Measurements from ENCODE around the gene HES4.

Gene HES4

GRCh38 chr1:999725-1000356, at the start of gene HES4:
TSS of gene HES4 (minus strand) at chr1:1000097. CDS start at chr1:999973, 124 bp downstream.
- DNase-seq (ENCODE audit: low spot score), result peak; percentile 95

DNA sequence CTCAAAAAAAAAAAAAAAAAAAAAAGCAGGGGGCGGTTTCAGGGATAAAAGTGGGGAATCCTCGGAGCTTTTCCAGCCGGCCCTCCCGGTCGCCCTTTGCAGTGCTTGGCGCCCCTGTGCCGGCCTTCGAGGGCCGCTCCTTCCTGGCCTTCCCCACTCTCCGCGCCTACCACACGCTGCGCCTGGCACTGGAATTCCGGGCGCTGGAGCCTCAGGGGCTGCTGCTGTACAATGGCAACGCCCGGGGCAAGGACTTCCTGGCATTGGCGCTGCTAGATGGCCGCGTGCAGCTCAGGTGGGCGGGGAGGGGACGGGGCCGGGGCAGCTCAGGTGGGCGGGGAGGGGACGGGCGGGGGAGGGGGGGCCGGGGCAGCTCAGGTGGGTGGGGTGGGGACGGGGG, 48.9 kb upstream of the HES4 start:
- no peak for DNase-seq (ENCODE audit: low spot score)

- DNase-seq (ENCODE audit: low spot score), result no peak
Observed at GRCh38 chr1:1047963-1048362, 48.1 kb upstream of the HES4 start.

DNA sequence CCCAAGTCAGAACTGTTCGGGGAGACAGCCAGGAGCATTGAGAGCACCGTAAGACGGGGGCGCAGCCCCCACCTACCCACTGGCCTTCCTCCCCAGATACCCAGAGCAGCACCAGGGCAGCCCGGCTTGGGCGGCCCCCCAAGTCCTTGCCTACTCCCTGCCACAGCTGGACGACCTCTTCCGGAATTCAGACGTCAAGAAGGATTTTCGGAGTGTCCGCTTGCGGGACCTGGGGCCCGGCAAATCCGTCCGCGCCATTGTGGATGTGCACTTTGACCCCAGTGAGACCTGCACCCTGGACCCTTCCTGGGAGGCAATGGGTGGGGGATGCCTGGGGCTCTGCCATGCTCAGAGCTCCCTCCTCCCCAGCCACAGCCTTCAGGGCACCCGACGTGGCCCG, 47.5 kb upstream of the HES4 start:
- DNase-seq (ENCODE audit: low spot score), result no peak

- no peak for DNase-seq (ENCODE audit: low spot score)
Observed at GRCh38 chr1:1046767-1047166, 46.9 kb upstream of the HES4 start.

GRCh38 chr1:1046243-1046642, 46.3 kb upstream of the HES4 start:
- DNase-seq (ENCODE audit: low spot score), result no peak

- DNase-seq (ENCODE audit: low spot score), result no peak
Observed at GRCh38 chr1:1045129-1045528, 45.2 kb upstream of the HES4 start.

- no peak for DNase-seq (ENCODE audit: low spot score)
Observed at GRCh38 chr1:1044455-1045078, 44.7 kb upstream of the HES4 start.

DNA sequence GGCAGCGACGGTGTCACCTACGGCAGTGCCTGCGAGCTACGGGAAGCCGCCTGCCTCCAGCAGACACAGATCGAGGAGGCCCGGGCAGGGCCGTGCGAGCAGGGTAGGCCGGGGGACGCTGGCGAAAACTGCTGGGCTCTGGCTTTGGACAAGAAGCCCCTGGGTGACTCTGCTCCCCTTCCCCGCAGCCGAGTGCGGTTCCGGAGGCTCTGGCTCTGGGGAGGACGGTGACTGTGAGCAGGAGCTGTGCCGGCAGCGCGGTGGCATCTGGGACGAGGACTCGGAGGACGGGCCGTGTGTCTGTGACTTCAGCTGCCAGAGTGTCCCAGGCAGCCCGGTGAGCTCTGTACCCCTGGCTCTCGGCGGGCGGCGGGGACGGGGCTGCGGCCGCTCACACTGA, 44.0 kb upstream of the HES4 start:
- no peak for DNase-seq (ENCODE audit: low spot score)

DNA sequence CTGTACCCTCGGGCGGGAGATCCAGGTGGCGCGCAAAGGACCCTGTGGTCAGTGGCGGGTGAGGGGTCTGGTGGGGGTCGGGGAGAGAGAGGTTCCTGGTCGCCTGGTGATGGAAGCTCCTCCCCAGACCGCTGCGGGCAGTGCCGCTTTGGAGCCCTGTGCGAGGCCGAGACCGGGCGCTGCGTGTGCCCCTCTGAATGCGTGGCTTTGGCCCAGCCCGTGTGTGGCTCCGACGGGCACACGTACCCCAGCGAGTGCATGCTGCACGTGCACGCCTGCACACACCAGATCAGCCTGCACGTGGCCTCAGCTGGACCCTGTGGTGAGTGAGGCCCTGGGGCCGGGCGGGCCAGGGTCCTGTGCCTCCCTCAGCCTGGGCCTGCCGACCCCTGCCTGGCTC, 43.5 kb upstream of the HES4 start:
- no peak for DNase-seq (ENCODE audit: low spot score)

GRCh38 chr1:1042835-1043234, 42.9 kb upstream of the HES4 start:
- DNase-seq (ENCODE audit: low spot score), result no peak

DNA sequence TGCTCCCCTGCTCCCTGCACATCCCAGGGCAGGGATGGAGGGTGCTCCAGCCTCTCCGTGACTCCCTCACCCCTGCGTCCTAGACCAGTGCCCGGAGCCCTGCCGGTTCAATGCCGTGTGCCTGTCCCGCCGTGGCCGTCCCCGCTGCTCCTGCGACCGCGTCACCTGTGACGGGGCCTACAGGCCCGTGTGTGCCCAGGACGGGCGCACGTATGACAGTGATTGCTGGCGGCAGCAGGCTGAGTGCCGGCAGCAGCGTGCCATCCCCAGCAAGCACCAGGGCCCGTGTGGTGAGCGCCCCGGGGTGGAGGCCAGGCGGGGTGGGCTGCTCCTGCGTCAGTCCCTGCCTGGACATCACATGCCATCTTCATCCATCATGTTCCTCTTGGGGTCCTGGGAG, 42.0 kb upstream of the HES4 start:
- no peak for DNase-seq (ENCODE audit: low spot score)

GRCh38 chr1:1041092-1041523, 41.2 kb upstream of the HES4 start:
- DNase-seq (ENCODE audit: low spot score), result no peak

- peak; percentile 98 for DNase-seq (ENCODE audit: low spot score)
Observed at GRCh38 chr1:1040004-1040991, 40.4 kb upstream of the HES4 start.

GRCh38 chr1:1039145-1039910, 39.4 kb upstream of the HES4 start:
- no peak for DNase-seq (ENCODE audit: low spot score)

GRCh38 chr1:1038694-1039093, 38.8 kb upstream of the HES4 start:
- no peak for DNase-seq (ENCODE audit: low spot score)

- DNase-seq (ENCODE audit: low spot score), result no peak
Observed at GRCh38 chr1:1037366-1038327, 37.8 kb upstream of the HES4 start.

- no peak for DNase-seq (ENCODE audit: low spot score)
Observed at GRCh38 chr1:1035291-1035943, 35.5 kb upstream of the HES4 start.

- no peak for DNase-seq (ENCODE audit: low spot score)
Observed at GRCh38 chr1:1034439-1034781, 34.5 kb upstream of the HES4 start.

- DNase-seq (ENCODE audit: low spot score), result no peak
Observed at GRCh38 chr1:1033731-1034438, 34.0 kb upstream of the HES4 start.

Data from AG20443 (cell line).